Stromal cell of bone marrow (primary cell): ENCODE data around the gene HYOU1.
A peak's percentile ranks its signal among the peaks of the same experiment; 100 is the strongest.
"Not testable (repeated sequence)": the region's sequence is repeated elsewhere in the genome, so short reads cannot be mapped to it uniquely, and the experiment has no call there.

ENCODE experiments used
- DNase-seq: peaks from one replicate; pipeline ENCODE4 v3.0.0-alpha.2; 2012; ENCODE audit warnings: low read depth

Gene HYOU1

DNA sequence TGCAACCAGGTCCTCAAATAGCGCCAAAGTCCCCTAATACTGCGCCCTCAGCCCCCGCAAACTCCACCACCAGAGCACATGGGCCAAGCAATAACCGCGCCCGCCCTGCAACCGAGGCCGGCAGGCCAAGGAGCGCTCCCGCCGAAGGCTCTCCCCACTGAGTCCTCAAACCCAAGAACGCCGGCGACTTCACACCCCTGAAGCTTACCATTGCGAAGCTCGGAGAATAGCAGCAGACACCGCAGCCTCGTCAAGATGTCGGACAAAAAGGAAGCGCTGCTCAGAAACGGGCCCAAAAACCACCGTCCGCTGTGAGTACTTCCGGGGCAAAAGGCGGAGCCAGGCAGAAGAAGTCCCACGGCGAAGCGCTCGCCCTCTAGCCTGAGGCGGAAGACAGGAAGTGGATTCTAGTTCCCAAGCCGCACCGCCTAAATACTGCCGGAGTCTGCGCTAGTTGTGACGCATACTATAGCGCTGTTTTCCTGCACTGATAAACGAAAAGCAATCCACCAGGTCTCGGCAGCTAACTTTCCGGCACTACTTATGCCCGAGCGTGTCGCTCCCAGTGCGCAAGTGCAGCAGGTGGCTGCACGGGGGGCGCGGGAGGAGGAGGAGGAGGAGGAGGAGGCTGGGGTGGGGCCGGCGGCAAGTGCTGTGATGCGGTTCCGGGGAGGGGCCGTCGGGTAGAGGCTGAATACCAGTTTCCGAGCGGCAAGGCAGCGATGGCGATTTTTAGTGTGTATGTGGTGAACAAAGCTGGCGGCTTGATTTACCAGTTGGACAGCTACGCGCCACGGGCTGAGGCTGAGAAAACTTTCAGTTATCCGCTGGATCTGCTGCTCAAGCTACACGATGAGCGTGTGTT lies 38.7 kb downstream of the HYOU1 start, which contains the start of the genes RPS25 and TRAPPC4:
TSS of gene RPS25 (minus strand) at position 270 of the 865 bp plus-strand sequence. CDS start at position 211, 59 bp downstream.
TSS of gene TRAPPC4 (plus strand) at position 693 of the 865 bp plus-strand sequence. CDS start at position 723, 30 bp downstream.
- peak; percentile 93 for DNase-seq

DNA sequence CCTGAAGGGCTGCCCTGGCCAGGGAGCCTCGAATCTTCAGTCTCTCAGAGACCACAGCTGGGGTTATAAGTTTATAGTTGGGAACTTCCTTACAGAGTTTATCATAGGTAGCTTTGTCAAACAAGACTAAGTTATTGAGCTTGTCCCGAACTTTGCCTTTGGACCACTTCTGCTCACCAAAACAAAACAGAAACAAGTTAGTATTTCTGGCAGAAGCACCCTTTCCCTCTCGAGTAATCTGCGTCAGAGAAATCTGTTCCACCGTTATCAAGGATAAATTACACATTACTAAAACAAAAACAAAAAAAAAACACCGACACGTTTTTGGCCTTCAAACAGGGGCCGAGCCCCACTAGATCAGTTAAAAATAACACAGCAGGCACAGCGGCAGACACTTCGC lies 39.6 kb downstream of the HYOU1 start:
- DNase-seq, result not testable (repeated sequence)

DNA sequence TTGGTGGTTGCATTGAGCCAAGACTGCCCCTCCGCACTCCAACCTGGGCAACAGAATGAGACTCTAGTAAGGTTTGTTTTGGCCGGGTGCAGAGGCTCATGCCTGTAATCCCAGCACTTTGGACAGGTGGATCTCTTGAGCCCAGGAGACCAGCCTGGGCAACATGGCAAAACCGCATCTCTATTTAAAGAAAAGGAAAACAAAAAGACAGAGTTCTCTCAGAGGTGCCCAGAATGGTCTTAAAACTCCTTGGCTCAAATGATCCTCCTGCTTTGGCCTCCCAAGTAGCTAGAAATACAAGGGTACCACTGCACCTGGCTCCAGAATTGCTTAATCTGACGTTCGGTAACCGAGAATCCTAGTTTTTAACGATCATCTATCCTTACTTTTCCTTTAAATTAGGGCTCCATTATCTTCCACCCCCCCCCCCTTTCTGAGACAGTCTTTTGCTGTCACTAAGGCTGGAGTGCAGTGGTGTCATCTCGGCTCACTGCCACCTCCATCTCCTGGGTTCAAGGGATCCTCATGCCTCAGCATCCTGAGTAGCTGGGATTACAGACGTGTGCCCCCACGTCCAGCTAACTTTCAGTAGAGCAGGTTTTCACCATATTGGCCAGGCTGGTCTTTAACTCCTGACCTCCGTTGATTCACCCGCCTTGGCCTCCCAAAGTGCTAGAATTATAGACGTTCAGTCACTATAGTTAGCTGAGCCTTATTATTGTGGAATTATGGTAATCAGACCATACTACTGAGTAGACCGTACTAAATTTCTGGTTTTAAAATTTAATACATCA lies 40.6 kb downstream of the HYOU1 start:
- no peak for DNase-seq

DNA sequence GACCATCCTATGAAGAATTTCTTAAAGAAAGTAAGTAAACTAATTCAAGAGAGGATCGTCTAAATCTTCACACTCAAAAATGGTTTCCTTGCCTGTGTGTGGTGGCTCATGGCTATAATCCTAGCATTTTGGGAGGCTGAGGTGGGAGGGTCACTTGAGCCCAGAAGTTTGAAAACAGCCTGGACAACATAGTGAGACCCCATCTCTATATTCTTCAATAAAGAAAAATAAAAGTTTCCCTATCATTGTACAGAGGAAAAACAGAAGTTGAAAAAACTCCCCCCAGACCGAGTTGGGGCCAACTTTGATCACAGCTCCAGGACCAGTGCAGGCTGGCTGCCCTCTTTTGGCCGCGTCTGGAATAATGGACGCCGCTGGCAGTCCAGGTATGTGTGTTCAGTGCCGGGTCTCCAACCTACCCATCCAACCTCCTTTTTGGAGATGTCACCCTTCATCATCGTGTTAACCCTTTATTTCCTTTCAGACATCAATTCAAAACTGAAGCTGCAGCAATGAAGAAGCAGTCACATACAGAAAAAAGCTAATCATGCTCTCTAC lies 41.9 kb downstream of the HYOU1 start:
- no peak for DNase-seq

DNA sequence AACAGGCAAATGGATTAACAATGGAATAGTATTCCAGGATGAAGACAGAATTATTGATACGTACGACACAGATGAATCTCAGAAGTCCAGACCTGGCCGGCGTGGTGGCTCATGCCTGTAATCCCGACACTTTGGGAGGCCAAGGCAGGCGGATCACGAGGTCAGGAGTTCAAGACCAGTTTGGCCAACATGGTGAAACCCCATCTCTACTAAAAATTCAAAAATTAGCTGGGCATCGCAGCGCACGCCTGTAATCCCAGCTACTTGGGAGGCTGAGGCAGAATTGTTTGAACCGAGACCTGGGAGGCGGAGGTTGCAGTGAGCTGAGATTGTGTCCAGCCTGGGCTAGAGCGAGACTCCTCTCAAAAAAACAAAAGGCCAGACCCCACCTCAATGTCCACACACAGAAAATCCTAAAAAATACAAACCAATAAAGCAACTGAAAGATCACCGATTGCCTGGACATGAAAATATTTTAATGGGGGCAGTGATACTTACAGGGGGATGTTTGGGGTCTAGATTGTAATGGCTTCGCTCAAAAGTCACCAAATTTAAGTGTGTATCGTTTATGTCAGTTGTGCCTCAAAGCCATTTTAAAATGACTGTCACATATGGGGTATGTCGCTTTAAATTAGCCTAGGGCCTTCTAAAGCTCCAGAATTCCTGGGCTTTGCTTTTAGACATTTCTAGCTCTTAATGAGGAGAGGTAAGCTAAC lies 42.6 kb downstream of the HYOU1 start:
- no peak for DNase-seq

DNA sequence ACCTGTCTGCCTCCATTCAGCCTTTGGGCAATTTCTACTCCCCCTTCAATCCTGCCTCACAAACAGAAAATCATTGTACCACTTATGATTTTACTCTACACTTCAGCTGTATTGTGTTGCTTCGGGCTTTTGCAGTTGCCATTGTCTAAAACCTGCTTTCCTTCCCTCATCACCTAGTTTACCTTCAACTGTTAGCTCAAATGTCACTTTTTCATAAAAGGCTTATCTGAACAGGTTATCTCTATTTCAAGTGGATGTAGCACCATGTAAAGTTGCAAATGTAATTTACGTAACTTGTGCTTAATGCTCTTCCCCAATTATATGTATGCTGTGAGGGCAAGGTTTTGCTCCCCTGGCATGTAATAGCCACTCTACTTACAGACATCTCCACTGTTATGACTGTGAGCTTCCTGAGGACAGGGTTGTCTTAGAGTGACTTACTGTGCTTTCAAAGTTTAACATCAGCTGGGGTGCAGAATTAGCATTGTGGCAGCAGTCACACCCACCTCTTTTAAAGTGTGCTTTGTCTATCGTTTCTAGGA lies 44.3 kb downstream of the HYOU1 start:
- DNase-seq, result no peak

DNA sequence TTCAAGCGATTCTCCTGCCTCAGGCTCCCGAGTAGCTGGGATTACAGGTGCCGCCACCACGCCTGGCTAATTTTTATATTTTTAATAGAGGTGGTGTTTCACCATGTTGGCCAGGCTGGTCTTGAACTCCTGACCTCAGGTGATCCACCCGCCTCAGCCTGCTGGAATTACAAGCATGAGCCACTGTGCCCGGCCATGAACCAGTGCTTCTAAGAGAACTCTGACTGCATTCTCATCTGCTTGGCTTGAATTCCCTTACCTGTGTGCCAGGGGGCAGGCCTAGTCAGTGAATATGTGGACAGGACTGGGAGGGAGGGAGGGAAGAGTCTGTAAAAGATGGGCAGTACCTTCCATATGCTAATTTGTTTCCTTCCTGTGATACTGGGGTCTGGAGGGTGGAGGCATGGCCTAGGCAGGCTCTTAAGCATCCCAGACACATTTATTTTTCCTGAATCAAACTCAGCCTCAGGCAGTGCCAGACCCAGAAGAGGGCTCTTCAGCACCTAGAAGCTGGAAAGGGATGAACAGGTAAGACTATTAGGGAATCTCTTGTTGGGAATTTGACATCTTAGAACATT lies 45.4 kb downstream of the HYOU1 start:
- DNase-seq, result no peak

DNA sequence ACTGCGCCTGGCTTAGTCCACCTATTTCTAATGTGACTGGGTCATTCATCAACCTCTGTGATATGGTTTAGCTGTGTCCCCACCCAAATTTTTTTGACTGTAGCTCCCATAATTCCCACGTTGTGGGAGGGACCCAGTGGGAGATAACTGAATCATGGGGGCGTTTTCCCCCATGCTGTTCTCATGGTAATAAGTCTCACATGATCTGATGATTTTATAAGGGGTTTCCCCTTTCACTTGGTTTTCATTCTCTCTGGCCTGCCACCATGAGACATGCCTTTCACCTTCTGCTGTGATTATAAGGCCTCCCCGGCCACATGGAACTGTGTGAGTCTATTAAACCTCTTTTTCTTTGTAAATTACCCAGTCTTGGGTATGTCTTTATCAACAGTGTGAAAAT lies 50.3 kb downstream of the HYOU1 start:
- no peak for DNase-seq

DNA sequence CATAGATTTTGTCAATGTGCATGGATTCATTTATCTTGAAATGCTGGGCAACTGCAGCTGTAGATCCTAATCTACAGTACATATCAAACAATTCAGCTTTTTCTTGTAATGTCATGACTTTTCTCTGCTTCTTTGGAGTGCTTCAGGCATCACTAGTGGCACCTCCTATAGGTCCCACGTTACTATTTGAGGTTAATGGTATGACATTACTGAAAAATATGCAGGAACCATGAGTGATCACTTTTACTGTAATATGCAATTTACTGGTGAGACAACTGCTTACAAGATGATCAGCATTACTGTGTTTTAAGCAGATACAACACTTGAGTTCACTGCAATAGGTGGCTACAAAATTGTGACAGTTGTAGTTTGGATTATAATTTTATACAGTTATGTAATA lies 56.1 kb downstream of the HYOU1 start:
- DNase-seq, result no peak

DNA sequence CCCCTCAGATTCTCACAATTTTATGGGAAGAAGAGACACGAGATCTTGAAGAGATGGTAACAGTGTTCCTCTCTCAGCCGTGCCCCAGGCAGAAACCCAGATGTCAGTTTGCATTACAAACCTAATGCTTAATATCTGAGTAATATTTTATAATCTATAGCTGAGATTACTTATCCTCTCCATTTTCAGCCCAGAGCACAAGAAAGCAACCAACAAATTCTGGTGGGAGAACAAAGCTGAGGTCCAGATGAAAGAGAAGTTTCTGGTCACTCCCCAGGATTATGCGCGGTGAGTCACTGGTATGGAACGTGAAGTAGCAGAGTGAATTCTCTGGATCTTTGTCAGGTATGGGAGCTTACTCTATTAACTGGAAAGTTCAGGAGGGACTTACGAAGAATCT lies 58.2 kb downstream of the HYOU1 start:
- no peak for DNase-seq

DNA sequence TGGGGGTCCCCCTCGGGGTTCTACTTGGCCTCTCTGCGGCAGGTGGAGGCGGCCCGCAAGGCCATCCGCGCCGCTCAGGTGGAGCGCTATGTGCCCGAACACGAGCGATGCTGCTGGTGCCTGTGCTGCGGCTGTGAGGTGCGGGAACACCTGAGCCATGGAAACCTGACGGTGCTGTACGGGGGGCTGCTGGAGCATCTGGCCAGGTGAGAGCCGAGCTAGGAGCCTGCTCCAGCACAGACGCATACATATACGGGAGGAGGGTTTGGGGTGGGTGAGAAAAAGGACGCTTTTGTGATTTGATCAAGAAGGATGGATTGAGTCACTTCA lies 58.7 kb downstream of the HYOU1 start:
- DNase-seq, result no peak

DNA sequence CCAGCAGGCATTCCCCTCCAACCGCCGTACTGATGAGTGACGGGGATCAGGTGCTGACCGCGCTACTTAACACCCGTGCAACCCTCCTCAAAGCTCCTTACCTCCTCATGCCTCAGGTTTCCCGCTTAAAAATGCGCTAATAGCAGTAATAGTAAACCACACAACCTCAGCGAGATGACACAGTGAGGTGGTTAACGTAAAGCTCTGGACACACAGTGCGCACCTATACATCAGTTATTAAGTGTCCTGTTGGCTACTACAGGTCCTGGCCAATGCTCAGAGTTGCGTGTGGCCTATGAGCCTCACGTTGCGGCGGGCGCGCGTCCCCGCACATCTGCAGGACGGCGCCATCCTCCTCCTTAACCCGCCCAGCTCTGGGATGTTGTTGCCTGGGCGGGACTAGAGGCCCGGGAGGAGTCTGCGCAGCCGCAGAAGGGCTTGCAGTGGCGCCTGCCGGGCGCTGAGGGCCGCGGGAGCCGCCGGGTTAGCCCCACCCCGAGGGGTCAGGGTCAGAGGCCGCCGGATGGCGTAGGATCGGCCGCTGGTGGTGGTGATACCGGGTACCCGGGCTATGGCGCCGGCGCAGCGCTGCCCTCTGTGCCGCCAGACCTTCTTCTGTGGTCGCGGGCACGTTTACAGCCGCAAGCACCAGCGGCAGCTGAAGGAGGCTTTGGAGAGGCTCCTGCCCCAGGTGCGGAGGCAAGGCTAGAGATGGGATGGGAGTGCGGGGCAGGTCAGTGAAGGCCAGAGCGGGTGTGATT lies 59.2 kb downstream of the HYOU1 start, which contains the start of gene CENATAC:
TSS of gene CENATAC (plus strand) at position 512 of the 761 bp plus-strand sequence. CDS start at position 572, 60 bp downstream.
- DNase-seq, result peak; percentile 84

DNA sequence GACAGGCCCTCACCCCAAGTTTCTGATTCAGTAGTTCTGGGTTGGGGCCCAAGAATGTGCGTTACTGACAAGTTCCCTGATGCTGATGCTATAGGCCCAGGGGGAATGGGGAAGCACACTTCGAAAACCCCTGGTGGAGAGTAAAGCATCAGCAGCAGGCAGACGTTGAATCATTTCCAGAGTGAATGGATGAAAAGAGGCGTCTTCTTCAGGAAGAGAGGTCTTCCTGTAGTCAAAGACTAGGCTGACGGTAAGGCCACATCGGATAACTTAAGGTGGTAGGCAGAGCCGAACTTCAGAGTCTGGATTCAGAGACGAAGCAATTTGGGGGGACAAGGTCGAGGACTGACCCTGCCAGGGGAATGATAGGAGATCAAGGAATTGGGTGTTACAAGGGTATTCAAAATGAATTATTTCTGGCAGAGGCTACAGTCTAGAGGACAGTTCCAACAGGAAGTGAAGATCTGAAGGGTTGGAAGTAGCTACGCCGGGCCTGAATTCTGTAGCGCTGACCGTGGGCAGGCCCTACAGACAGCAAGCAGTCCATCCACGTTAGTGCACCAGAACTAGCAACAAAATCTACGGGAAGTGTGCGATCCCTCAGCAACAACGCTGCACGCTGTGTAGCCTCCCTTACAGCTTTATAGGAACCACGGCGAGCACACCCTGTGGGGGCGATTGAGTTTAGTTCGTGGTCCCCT lies 59.9 kb downstream of the HYOU1 start:
- DNase-seq, result peak; percentile 21
